SK-N-SH treated with all-trans-retinoic acid at 6 μM for 48 hours (cell line): ENCODE results near the gene ANKS1A.

Experiments used
- ATAC-seq: fragments of 200-7000 bp; cut with Tn5 transposase; 3 replicates; pipeline ENCODE4 v1.9.1; 2020; ENCODE audit warnings: mild to moderate bottlenecking, moderate library complexity
- ARNTL ChIP-seq: fragments of 450-650 bp; formaldehyde crosslinking; IDR thresholded peaks from 2 replicates; pipeline ENCODE4 v1.5.0; 2020; ENCODE audit warnings: low read depth, mild to moderate bottlenecking, moderate library complexity, borderline replicate concordance
- BACH2 ChIP-seq: fragments of 250-450 bp; sonication (Bioruptor Pico); IDR thresholded peaks from 2 replicates; pipeline ENCODE4 v1.9.0; 2021; ENCODE audit warnings: mild to moderate bottlenecking, borderline replicate concordance
- CREB5 ChIP-seq: fragments of 250-450 bp; sonication (Bioruptor Pico); IDR thresholded peaks from 2 replicates; pipeline ENCODE4 v1.5.1; 2020; ENCODE audit warnings: low read depth, mild to moderate bottlenecking, moderate library complexity
- CSDC2 ChIP-seq: fragments of 250-450 bp; sonication (Bioruptor Pico); IDR thresholded peaks from 2 replicates; pipeline ENCODE4 v1.5.0; 2020; ENCODE audit warnings: mild to moderate bottlenecking, moderate library complexity
- ESRRG ChIP-seq: fragments of 250-450 bp; sonication (Bioruptor Pico); IDR thresholded peaks from 2 replicates; pipeline ENCODE4 v1.6.1; 2021; ENCODE audit warnings: mild to moderate bottlenecking
- GLIS3 ChIP-seq: fragments of 250-450 bp; sonication (Bioruptor Pico); IDR thresholded peaks from 2 replicates; pipeline ENCODE4 v1.5.0; 2020; ENCODE audit warnings: mild to moderate bottlenecking, moderate library complexity
- ISL1 ChIP-seq: fragments of 250-450 bp; sonication (Bioruptor Pico); IDR thresholded peaks from 2 replicates; pipeline ENCODE4 v2.1.2; 2022; ENCODE audit warnings: mild to moderate bottlenecking, moderate library complexity
- OSR1 ChIP-seq: fragments of 250-450 bp; sonication (Bioruptor Pico); IDR thresholded peaks from 2 replicates; pipeline ENCODE4 v1.8.0; 2022; ENCODE audit warnings: moderate library complexity, mild to moderate bottlenecking, inconsistent platforms
- POU6F1 ChIP-seq: fragments of 250-450 bp; sonication (Bioruptor Pico); IDR thresholded peaks from 2 replicates; pipeline ENCODE4 v1.8.0; 2021; ENCODE audit warnings: low read depth, mild to moderate bottlenecking, moderate library complexity, borderline replicate concordance
- PPARA ChIP-seq: fragments of 250-450 bp; sonication (Bioruptor Pico); IDR thresholded peaks from 2 replicates; pipeline ENCODE4 v1.5.0; 2020; ENCODE audit warnings: mild to moderate bottlenecking, borderline replicate concordance
- RARB ChIP-seq: fragments of 250-450 bp; sonication (Bioruptor Pico); IDR thresholded peaks from 2 replicates; pipeline ENCODE4 v1.8.0; 2021; ENCODE audit warnings: mild to moderate bottlenecking, moderate library complexity
- TOX ChIP-seq: fragments of 250-450 bp; sonication (Bioruptor Pico); IDR thresholded peaks from 2 replicates; pipeline ENCODE4 v1.8.0; 2021; ENCODE audit warnings: mild to moderate bottlenecking, moderate library complexity, borderline replicate concordance
- TSHZ2 ChIP-seq: fragments of 250-450 bp; sonication (Bioruptor Pico); IDR thresholded peaks from 2 replicates; pipeline ENCODE4 v1.5.0; 2020; ENCODE audit warnings: mild to moderate bottlenecking, moderate library complexity
- ZC3H10 ChIP-seq: fragments of 250-450 bp; sonication (Bioruptor Pico); IDR thresholded peaks from 2 replicates; pipeline ENCODE4 v1.5.1; 2021; ENCODE audit warnings: mild to moderate bottlenecking, moderate library complexity
- ZNF565 ChIP-seq: fragments of 450-650 bp; formaldehyde crosslinking; conservative IDR thresholded peaks from 2 replicates; pipeline ENCODE4 v1.5.0; 2020; ENCODE audit warnings: low read depth, mild to moderate bottlenecking, moderate library complexity
- ZNF70 ChIP-seq: fragments of 450-650 bp; formaldehyde crosslinking; IDR thresholded peaks from 2 replicates; pipeline ENCODE4 v1.5.0; 2020; ENCODE audit warnings: mild to moderate bottlenecking, moderate library complexity
- ZNF8 ChIP-seq: fragments of 450-650 bp; formaldehyde crosslinking; IDR thresholded peaks from 2 replicates; pipeline ENCODE4 v1.5.0; 2020; ENCODE audit warnings: mild to moderate bottlenecking, moderate library complexity
- TF ChIP-seq, protein P1 (sequence below): fragments of 250-450 bp; sonication (Bioruptor Pico); IDR thresholded peaks from 2 replicates; pipeline ENCODE4 v1.5.1; 2021; ENCODE audit warnings: mild to moderate bottlenecking, moderate library complexity

Gene ANKS1A

GRCh38 chr6:35011096-35012041, 122.3 kb downstream of the ANKS1A start:
- ATAC-seq = no peak
- TF ChIP-seq ZNF8 (CRISPR knock-in tag) = no peak
- TF ChIP-seq RARB (CRISPR knock-in tag) = no peak
- TF ChIP-seq PPARA (CRISPR knock-in tag) = no peak
- no peak for TF ChIP-seq ZNF565 (CRISPR knock-in tag)
- TF ChIP-seq TSHZ2 (CRISPR knock-in tag) = no peak
- TF ChIP-seq ISL1 (CRISPR knock-in tag) = no peak
- no peak for TF ChIP-seq TOX (CRISPR knock-in tag)
- no peak for TF ChIP-seq ESRRG (CRISPR knock-in tag)
- no peak for TF ChIP-seq CREB5 (CRISPR knock-in tag)
- TF ChIP-seq, protein P1, sequence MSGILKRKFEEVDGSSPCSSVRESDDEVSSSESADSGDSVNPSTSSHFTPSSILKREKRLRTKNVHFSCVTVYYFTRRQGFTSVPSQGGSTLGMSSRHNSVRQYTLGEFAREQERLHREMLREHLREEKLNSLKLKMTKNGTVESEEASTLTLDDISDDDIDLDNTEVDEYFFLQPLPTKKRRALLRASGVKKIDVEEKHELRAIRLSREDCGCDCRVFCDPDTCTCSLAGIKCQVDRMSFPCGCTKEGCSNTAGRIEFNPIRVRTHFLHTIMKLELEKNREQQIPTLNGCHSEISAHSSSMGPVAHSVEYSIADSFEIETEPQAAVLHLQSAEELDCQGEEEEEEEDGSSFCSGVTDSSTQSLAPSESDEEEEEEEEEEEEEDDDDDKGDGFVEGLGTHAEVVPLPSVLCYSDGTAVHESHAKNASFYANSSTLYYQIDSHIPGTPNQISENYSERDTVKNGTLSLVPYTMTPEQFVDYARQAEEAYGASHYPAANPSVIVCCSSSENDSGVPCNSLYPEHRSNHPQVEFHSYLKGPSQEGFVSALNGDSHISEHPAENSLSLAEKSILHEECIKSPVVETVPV (CRISPR knock-in tag) = no peak
- no peak for TF ChIP-seq ZNF70 (CRISPR knock-in tag)
- TF ChIP-seq GLIS3 (CRISPR knock-in tag) = no peak
- no peak for TF ChIP-seq ZC3H10 (CRISPR knock-in tag)

- TF ChIP-seq OSR1 (CRISPR knock-in tag) (no peak), PPARA (CRISPR knock-in tag) (no peak), CSDC2 (CRISPR knock-in tag) (no peak), TOX (CRISPR knock-in tag) (no peak), BACH2 (CRISPR knock-in tag) (no peak), ZNF70 (CRISPR knock-in tag) (no peak), ISL1 (CRISPR knock-in tag) (no peak), ZC3H10 (CRISPR knock-in tag) (no peak), ARNTL (CRISPR knock-in tag) (no peak), POU6F1 (CRISPR knock-in tag) (no peak), CREB5 (CRISPR knock-in tag) (no peak), TSHZ2 (CRISPR knock-in tag) (no peak), GLIS3 (CRISPR knock-in tag) (no peak), ESRRG (CRISPR knock-in tag) (no peak), RARB (CRISPR knock-in tag) (no peak)
- TF ChIP-seq, all 23 proteins: peak for 0
- ATAC-seq = no peak
Observed at GRCh38 chr6:35013701-35014100, 124.6 kb downstream of the ANKS1A start.
